ENCODE measurements around the gene PTPRR.

DNA sequence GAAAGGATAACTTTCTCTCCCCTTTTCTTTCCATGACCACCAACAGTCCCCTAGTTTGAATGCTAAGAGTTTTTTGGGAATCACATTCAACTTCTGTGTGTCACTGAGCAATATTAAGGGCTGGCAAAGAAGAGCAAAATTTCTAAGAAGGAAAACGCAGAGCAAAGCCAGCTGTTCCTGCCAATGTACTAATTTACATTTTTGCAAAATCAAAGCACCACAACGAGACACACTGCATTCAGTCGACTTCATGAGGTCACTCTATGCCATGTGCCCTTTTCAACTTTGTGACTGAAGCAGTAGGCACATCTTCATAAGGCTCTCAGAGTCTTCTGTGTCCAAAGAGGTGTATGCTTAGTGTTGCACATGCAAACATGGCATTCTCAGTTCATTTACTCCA, 66.4 kb downstream of the PTPRR start:
- TF ChIP-seq POLR2AphosphoS5 (IDR thresholded peaks at IDR 0.05; ENCODE audit: insufficient read depth, low read depth, low read length), result no peak
- no peak for TF ChIP-seq CTCF (IDR thresholded peaks at IDR 0.05; ENCODE audit: extremely low read depth in 1 of 2, insufficient read depth in 1 of 2, low read depth in 1 of 2, low read length in 2 of 2)
- TF ChIP-seq POLR2A (IDR thresholded peaks at IDR 0.05; ENCODE audit: low read depth, low read length), result no peak
- TF ChIP-seq EZH2 (IDR thresholded peaks at IDR 0.05; ENCODE audit: borderline replicate concordance, low read depth, low read length, severe bottlenecking), result no peak
- no peak for TF ChIP-seq MYC (IDR thresholded peaks at IDR 0.05; ENCODE audit: low read depth, low read length)
- no peak for TF ChIP-seq MAX (IDR thresholded peaks at IDR 0.05; ENCODE audit: insufficient read depth, insufficient read length)
